Activated T-cell treated with anti-CD3 and anti-CD28 coated beads for 48 hours (primary cell): ENCODE results near the gene RIPK1.
A peak's percentile ranks its signal among the peaks of the same experiment; 100 is the strongest.
"Not testable (repeated sequence)": the region's sequence is repeated elsewhere in the genome, so short reads cannot be mapped to it uniquely, and the experiment has no call there.

ENCODE experiments used
- DNase-seq: peaks from one replicate; pipeline ENCODE4 v3.0.0-alpha.2; 2020; ENCODE audit warnings: low read depth

RIPK1 gene

GRCh38 chr6:3136292-3137011 is 68.2 kb downstream of the RIPK1 start:
- DNase-seq, result no peak

- no peak for DNase-seq
Observed at GRCh38 chr6:3137057-3137777, 68.9 kb downstream of the RIPK1 start.

- not testable (repeated sequence) for DNase-seq
Observed at GRCh38 chr6:3137873-3138272, 69.6 kb downstream of the RIPK1 start.

- no peak for DNase-seq
Observed at GRCh38 chr6:3138341-3138740, 70.0 kb downstream of the RIPK1 start.

GRCh38 chr6:3139090-3139903 is 71.0 kb downstream of the RIPK1 start:
- DNase-seq, result no peak

- no peak for DNase-seq
Observed at GRCh38 chr6:3140201-3140600, 71.9 kb downstream of the RIPK1 start.

GRCh38 chr6:3142536-3142935 is 74.2 kb downstream of the RIPK1 start:
- DNase-seq, result no peak

GRCh38 chr6:3143158-3143557 is 74.9 kb downstream of the RIPK1 start:
- no peak for DNase-seq

- no peak for DNase-seq
Observed at GRCh38 chr6:3144571-3144970, 76.3 kb downstream of the RIPK1 start.

GRCh38 chr6:3147914-3148757 is 79.8 kb downstream of the RIPK1 start:
- DNase-seq, result no peak

- DNase-seq, result no peak
Observed at GRCh38 chr6:3151691-3152090, 83.4 kb downstream of the RIPK1 start.

- no peak for DNase-seq
Observed at GRCh38 chr6:3152689-3153088, 84.4 kb downstream of the RIPK1 start.

GRCh38 chr6:3155416-3155815 is 87.1 kb downstream of the RIPK1 start:
- DNase-seq, result not testable (repeated sequence)

GRCh38 chr6:3156184-3157130 is 88.2 kb downstream of the RIPK1 start:
- peak; percentile 3 for DNase-seq

GRCh38 chr6:3157131-3157933 is 89.0 kb downstream of the RIPK1 start, which contains the start of gene TUBB2A:
TSS of gene TUBB2A (minus strand) at chr6:3157544. CDS start at chr6:3157463, 81 bp downstream.
- DNase-seq, result peak; percentile 80

- DNase-seq, result peak; percentile 28
Observed at GRCh38 chr6:3159805-3160781, 91.8 kb downstream of the RIPK1 start.

GRCh38 chr6:3162067-3162497 is 93.8 kb downstream of the RIPK1 start:
- DNase-seq, result no peak

- peak; percentile 48 for DNase-seq
Observed at GRCh38 chr6:3162565-3163247, 94.4 kb downstream of the RIPK1 start.
